HG03139 (cell line): ENCODE results near the gene HOXC10.

Experiments used
- ATAC-seq: cut with Tn5 transposase; IDR thresholded peaks from one replicate; pipeline ENCODE4 v1.9.1; 2021; ENCODE audit not compliant: unreplicated experiment

HOXC10 gene

DNA sequence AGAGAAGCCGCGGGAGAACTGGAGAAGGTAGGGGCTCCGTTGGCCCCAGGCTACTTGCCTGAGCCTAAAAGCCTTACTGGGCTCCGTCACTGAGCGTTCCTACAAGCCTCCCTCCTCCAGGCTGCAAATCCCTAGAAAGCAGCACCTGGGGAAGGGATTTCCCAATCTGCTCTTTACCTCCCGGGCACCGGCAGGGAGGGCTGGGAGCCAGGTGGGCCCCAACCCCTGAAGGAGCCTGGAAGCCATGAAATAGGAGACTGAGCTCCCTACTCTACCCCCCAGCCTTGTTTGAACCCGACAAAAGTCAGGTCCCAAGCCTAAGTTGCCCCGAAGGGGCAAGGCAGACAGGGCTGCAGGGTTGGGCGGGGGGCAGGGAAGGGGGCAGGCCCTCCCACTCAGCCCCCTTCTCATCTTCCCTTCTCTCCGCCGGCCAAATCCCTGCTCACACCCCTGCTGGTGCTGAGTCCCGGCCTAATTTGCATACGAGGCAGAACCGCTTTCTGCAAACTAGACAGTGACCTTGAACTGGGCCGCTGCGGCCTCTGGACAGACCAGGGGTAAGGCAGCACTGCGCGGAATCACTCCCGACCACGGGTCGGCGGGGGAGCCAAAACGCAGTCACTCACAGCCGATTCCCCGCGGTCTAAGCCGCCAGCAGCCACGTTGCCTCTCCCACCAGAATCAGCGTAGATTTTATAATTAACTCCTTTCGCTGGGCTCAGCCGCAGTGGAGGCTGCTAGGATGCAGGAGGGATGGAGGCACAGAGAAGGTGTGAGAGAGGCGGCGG, 34.0 kb upstream of the HOXC10 start:
- no peak for ATAC-seq

DNA sequence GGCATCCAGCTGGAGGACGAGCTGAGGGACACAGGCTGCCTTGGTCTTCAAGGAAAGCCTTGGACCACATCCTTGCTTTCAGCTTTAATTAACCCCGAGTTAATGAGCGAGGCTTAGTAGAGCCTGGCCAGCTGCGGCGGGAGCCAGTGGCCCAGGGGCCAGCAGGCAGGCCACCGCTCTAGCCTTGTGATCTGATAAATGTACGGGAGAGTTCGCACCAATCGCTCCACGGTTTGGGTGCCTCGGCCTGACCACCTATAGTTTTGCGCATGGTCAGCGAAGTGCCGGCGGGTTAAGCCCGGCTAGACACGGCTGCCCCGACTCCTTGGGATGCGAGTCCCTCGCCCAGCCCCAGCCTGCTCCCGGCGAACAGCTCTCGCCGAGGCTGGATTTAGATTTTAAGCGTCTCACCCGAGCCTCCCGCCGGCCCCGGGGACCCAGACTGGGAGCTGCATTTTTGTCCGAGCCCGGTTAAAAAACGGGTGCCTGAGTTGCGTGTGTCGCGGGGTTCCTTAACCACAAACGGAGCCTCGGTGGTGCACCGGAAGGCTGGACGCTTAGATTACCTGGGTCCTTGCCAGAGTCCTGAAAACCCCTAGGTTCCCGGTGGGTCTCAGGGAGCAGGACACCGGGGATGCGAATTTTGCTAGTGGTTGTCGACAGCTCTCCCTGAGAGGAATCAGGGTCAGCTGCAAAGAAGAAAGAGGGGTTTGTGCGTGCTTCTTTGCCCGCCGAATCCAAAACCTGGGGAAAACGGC, 33.2 kb upstream of the HOXC10 start:
- no peak for ATAC-seq

- ATAC-seq = no peak
Observed at GRCh38 chr12:53952335-53952694, 32.6 kb upstream of the HOXC10 start.

GRCh38 chr12:53952871-53953734, 31.8 kb upstream of the HOXC10 start:
- no peak for ATAC-seq

DNA sequence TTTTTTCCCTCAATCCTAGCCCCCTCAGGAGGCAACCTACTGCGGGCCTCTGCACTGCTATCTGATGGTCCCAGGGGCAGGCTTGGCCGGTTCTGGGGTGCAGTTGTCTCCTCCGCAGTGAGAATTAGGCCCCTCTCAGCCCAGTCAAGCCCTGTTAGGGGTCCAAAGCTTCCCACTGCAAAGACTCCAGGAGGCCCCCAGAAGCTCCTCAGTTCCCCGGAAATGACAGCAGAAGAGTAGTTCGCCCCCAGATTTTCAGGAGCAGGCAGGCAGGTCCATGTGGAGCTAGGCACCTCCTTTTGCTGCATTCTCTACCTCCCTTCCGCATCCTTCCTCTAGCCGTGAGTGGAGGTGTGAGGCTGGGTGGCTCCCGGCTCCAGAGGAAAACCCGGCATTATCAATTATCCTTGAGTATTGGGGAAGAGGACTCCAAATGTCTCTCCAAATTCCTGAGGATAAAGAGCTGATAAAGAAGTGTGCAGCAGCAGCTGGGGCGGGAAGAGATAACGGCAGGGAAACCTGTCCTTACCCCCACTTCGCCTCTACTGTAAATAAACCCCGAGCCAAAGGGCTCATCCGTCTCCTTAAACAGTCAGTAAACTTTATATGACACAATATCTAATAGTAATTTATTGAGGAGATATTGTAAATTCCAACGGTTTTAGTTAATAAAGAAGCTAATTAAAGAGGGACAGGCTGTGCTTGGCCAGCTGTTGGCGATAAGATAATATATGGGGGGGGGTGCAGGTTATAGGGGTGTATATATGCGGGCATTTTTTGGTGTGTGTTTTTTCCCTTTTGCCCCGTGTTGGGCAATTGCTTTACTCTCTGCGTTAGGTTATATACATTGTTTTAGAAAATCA, 30.9 kb upstream of the HOXC10 start:
- no peak for ATAC-seq

GRCh38 chr12:53954694-53955035, 30.3 kb upstream of the HOXC10 start, which contains the start of gene HOXC12:
Gene HOXC12 (plus strand): TSS chr12:53954903. CDS start chr12:53954930, 27 bp downstream.
- no peak for ATAC-seq

DNA sequence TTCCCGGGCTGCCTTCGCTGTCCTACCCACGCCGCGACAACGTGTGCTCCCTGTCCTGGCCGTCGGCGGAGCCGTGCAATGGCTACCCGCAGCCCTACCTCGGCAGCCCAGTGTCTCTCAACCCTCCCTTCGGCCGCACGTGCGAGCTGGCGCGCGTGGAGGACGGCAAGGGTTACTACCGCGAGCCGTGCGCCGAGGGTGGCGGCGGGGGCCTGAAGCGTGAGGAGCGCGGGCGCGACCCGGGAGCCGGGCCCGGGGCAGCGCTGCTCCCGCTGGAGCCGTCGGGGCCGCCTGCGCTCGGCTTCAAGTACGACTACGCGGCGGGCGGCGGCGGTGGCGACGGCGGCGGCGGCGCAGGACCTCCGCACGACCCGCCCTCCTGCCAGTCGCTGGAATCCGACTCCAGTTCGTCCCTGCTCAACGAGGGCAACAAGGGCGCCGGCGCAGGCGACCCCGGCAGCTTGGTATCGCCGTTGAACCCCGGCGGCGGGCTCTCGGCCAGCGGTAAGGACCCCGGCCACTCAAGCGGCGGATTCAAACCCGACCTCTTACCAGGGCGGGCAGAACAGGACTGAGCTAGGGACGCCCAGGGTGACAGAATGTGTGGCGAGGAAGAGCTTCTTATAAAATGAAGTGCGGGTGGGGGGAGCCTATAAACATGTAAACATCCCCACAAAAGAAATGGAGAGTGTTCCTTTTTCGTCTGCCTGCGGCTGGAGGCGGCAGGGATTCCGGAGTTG, 29.7 kb upstream of the HOXC10 start:
- no peak for ATAC-seq

DNA sequence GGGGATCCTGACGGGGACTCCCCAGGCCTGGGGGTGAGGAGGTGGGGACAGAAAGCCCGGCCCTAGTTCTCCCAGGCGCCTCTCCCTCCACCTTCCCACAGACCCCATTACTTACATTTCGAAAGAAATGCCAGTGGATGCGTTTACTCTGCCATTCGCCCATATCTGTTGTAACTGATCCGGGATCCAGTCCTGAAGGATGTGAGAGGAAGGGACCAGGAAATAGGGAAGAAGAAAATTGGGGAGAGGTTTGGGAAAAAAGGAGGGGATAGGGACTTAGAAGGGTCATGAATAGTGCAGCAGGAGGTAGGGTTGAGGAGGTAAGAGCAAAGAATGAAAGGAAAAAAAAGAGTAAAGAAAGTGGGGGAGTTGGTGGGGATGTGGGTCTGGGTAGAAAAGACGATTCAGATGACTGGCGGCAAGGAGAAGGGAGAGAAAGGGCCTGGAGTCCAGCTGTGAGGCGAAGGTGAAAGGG, 29.1 kb upstream of the HOXC10 start:
- no peak for ATAC-seq

DNA sequence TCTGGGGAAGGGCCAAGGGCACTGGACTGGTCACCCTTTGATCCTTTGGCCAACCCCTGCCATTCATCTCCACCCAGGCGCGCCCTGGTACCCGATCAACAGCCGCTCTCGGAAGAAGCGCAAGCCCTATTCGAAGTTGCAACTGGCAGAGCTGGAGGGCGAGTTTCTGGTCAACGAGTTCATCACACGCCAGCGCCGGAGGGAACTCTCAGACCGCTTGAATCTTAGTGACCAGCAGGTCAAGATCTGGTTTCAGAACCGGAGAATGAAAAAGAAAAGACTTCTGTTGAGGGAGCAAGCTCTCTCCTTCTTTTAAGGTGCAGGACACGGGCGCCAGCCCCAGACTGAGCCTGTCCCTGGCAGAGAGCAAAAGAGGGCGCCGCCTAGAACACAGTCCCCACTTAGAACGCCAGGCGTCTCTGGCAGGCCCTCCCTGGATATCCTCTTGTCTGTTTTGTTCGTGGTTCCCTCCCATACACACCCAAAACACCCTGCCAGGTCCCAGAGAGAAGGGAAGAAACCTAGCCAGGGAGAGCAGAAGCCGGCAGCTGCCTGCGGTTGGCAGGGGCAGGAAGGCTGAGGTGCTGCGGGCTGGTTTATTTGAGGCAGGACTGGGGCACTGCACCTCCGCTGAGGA, 28.6 kb upstream of the HOXC10 start:
- no peak for ATAC-seq

GRCh38 chr12:53956914-53957536, 27.9 kb upstream of the HOXC10 start:
- ATAC-seq = no peak

- ATAC-seq = no peak
Observed at GRCh38 chr12:53958128-53958527, 26.8 kb upstream of the HOXC10 start.

GRCh38 chr12:53959314-53959713, 25.6 kb upstream of the HOXC10 start:
- ATAC-seq = no peak

- no peak for ATAC-seq
Observed at GRCh38 chr12:53960187-53961024, 24.5 kb upstream of the HOXC10 start.

- no peak for ATAC-seq
Observed at GRCh38 chr12:53961025-53961761, 23.8 kb upstream of the HOXC10 start.

DNA sequence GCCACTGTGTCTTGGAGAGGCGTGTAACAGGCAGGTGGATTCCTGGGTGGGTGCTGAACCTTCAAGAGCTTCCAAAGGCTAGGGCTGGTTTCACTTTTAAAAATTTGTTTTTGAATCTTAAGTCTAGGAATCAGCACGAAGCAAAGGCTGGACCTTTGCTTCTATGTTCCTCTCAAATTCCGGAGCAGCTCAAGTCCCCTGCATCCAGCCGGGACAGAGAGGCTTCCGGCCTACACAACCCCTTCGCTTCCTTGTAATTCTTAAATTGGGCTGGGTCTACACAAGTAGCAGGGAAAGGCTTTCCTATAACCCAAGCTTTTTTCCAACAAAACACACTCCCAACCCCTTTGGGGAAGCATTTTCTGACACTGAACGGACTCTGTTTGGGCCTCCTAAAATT, 21.9 kb upstream of the HOXC10 start:
- no peak for ATAC-seq

DNA sequence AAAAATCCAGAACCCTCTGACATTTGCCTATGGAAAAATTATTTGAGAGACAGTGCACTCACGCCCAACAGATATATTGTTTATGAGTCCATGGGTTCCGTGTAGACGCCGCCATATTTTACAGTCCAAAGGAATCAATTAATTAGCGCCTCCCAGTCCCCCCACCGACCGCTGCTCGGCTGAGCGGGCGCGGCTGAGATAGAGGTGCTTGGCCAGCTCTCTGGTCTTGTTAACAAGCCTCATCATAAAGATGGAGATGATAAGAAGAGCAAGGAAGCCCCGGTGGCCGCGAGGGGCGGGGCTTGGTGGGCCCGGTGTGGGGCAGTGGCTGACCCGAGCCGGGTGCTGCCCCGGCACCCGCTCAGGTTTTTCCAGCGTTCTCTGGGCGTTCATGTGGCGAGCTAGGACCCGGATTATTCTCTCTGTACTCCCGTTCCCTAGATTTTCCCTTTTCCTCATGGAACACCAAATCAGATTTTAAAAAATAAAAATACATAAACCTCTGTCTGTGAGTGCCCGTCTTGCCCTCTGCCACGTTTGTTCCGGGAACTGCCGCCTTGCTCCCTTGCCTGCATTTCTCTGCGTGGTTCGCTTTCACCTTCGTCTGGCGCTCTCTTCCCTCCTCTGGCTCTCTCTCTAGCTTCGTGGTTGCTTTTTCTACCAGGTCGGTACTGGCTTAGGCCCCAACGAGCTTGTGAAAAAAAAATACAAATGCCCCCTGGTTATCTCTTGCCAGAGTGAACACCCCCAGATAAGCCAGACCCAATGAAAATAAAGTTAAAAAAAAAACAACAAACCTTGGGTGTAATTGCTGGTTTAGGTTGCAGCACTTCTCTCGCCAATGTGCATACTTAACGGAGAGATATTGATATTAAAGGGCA, 21.3 kb upstream of the HOXC10 start:
- no peak for ATAC-seq
